Stimulated activated CD4-positive, alpha-beta T cell treated with anti-CD3 and anti-CD28 coated beads, Interleukin-12 subunit alpha, Interleukin-12 subunit beta, amount 100 ng/mL, for 48 hours (primary cell): ENCODE results near the gene CHST2.
A peak's percentile ranks its signal among the peaks of the same experiment; 100 is the strongest.

Source experiments
- DNase-seq, 3 donors: peaks; one replicate each; pipeline ENCODE4 v3.0.0-alpha.2; 2020; ENCODE audit warnings: low read depth in 2 of 3, low spot score in 1 of 3

The CHST2 gene

GRCh38 chr3:143098032-143098764 lies 21.4 kb upstream of the CHST2 start:
- no peak for DNase-seq

- no peak for DNase-seq
Measured at GRCh38 chr3:143099210-143099609, 20.4 kb upstream of the CHST2 start.

GRCh38 chr3:143099690-143100089 lies 19.9 kb upstream of the CHST2 start:
- no peak for DNase-seq

- DNase-seq: no peak
Measured at GRCh38 chr3:143100451-143100850, 19.1 kb upstream of the CHST2 start.

- no peak for DNase-seq
Measured at GRCh38 chr3:143101792-143102381, 17.7 kb upstream of the CHST2 start.

- no peak for DNase-seq
Measured at GRCh38 chr3:143103652-143104051, 15.9 kb upstream of the CHST2 start.

- no peak for DNase-seq
Measured at GRCh38 chr3:143105170-143105569, 14.4 kb upstream of the CHST2 start.

GRCh38 chr3:143109861-143110260 lies 9.7 kb upstream of the CHST2 start:
- DNase-seq: no peak

- no peak for DNase-seq
Measured at GRCh38 chr3:143110371-143110770, 9.2 kb upstream of the CHST2 start.

GRCh38 chr3:143118630-143119008 lies 952 bp upstream of the CHST2 start:
- no peak for DNase-seq

GRCh38 chr3:143119974-143120715 lies 574 bp downstream of the CHST2 start:
- DNase-seq: peak; percentile 2 to 23 (median 9)

GRCh38 chr3:143120716-143121240 lies 1.2 kb downstream of the CHST2 start:
- peak; percentile 3 to 21 (median 8) for DNase-seq

GRCh38 chr3:143121241-143122088 lies 1.9 kb downstream of the CHST2 start:
- peak; percentile 59 to 64 (median 62) for DNase-seq

- no peak for DNase-seq
Measured at GRCh38 chr3:143122089-143122430, 2.5 kb downstream of the CHST2 start.

GRCh38 chr3:143122608-143123352 lies 3.2 kb downstream of the CHST2 start:
- no peak for DNase-seq

- DNase-seq: no peak
Measured at GRCh38 chr3:143123353-143123984, 3.9 kb downstream of the CHST2 start.

- DNase-seq: no peak
Measured at GRCh38 chr3:143124601-143125520, 5.3 kb downstream of the CHST2 start.

GRCh38 chr3:143127801-143128200 lies 8.2 kb downstream of the CHST2 start:
- no peak for DNase-seq
